ENCODE measurements around the gene INPP4B. TPM values are rescaled to one million over a fixed set of nuclear protein-coding genes. Genes with fewer than 3 reads are reported as not detected.
"Not testable (repeated sequence)": the region's sequence is repeated elsewhere in the genome, so short reads cannot be mapped to it uniquely, and the experiment has no call there.

The INPP4B gene
- total RNA-seq, 1 experiment from 2014 or later = 114 TPM

GRCh38 chr4:142813388-142813787 lies 32.7 kb downstream of the INPP4B start:
- Mint-ChIP-seq H3K4me3 (ENCODE audit: low read depth, unreplicated experiment) (no peak overlapping the region), H3K4me1 (ENCODE audit: low read depth, unreplicated experiment) (peaks cover 15% of the 10 kb centered on the region), H3K27me3 (ENCODE audit: unreplicated experiment) (no peaks in the 10 kb centered on the region), H3K9me3 (ENCODE audit: low read depth, unreplicated experiment) (no peaks in the 10 kb centered on the region), H3K27ac (ENCODE audit: unreplicated experiment) (no peak overlapping the region), H3K36me3 (ENCODE audit: insufficient read depth, unreplicated experiment) (no peaks in the 10 kb centered on the region)
- intact Hi-C loops (cut with micrococcal nuclease; ENCODE audit: unreplicated experiment) = no loop called here
- CTCF ChIA-PET = no interaction called here
- DNase-seq = no peak
- no TSS peak for BruUV-seq (replicated peaks)
- TF ChIP-seq, protein P1, sequence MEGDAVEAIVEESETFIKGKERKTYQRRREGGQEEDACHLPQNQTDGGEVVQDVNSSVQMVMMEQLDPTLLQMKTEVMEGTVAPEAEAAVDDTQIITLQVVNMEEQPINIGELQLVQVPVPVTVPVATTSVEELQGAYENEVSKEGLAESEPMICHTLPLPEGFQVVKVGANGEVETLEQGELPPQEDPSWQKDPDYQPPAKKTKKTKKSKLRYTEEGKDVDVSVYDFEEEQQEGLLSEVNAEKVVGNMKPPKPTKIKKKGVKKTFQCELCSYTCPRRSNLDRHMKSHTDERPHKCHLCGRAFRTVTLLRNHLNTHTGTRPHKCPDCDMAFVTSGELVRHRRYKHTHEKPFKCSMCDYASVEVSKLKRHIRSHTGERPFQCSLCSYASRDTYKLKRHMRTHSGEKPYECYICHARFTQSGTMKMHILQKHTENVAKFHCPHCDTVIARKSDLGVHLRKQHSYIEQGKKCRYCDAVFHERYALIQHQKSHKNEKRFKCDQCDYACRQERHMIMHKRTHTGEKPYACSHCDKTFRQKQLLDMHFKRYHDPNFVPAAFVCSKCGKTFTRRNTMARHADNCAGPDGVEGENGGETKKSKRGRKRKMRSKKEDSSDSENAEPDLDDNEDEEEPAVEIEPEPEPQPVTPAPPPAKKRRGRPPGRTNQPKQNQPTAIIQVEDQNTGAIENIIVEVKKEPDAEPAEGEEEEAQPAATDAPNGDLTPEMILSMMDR (IDR thresholded peaks at IDR 0.05; ENCODE audit: unreplicated experiment) = no peak

- DNase-seq = no peak
- H3K4me1 Mint-ChIP-seq (ENCODE audit: low read depth, unreplicated experiment) = peaks cover 2% of the 10 kb centered on the region
- no TSS peak for BruUV-seq (replicated peaks)
- no peak overlapping the region for H3K27ac Mint-ChIP-seq (ENCODE audit: unreplicated experiment)
- no peaks in the 10 kb centered on the region for H3K36me3 Mint-ChIP-seq (ENCODE audit: insufficient read depth, unreplicated experiment)
- H3K27me3 Mint-ChIP-seq (ENCODE audit: unreplicated experiment) = no peaks in the 10 kb centered on the region
- intact Hi-C loops (cut with micrococcal nuclease; ENCODE audit: unreplicated experiment) = no loop called here
- H3K4me3 Mint-ChIP-seq (ENCODE audit: low read depth, unreplicated experiment) = no peak overlapping the region
- TF ChIP-seq, protein P1 (IDR thresholded peaks at IDR 0.05; ENCODE audit: unreplicated experiment) = no peak
- CTCF ChIA-PET = interaction anchor here (0.5 to 0.9 kb wide), 2 partner anchors 11 to 53 kb away, joined by 3 read pairs; no protein-coding TSS in a partner anchor
- H3K9me3 Mint-ChIP-seq (ENCODE audit: low read depth, unreplicated experiment) = no peaks in the 10 kb centered on the region
These were observed 34.0 kb downstream of the INPP4B start for GRCh38 chr4:142812091-142812490.

- intact Hi-C loops (cut with micrococcal nuclease; ENCODE audit: unreplicated experiment) = no loop called here
- H3K36me3 Mint-ChIP-seq (ENCODE audit: insufficient read depth, unreplicated experiment) = no peaks in the 10 kb centered on the region
- H3K27me3 Mint-ChIP-seq (ENCODE audit: unreplicated experiment) = no peaks in the 10 kb centered on the region
- H3K4me3 Mint-ChIP-seq (ENCODE audit: low read depth, unreplicated experiment) = no peak overlapping the region
- H3K4me1 Mint-ChIP-seq (ENCODE audit: low read depth, unreplicated experiment) = no peaks in the 10 kb centered on the region
- CTCF ChIA-PET = interaction anchor here (0.9 kb wide), 1 partner anchor 12 kb away, joined by 3 read pairs; no protein-coding TSS in a partner anchor
- H3K27ac Mint-ChIP-seq (ENCODE audit: unreplicated experiment) = no peak overlapping the region
- TF ChIP-seq, protein P1 (IDR thresholded peaks at IDR 0.05; ENCODE audit: unreplicated experiment) = no peak
- H3K9me3 Mint-ChIP-seq (ENCODE audit: low read depth, unreplicated experiment) = no peaks in the 10 kb centered on the region
- BruUV-seq (replicated peaks) = no TSS peak
- no peak for DNase-seq
These were observed 35.1 kb downstream of the INPP4B start for GRCh38 chr4:142811034-142811433.

- no peak overlapping the region for H3K4me3 Mint-ChIP-seq (ENCODE audit: low read depth, unreplicated experiment)
- no TSS peak for BruUV-seq (replicated peaks)
- H3K36me3 Mint-ChIP-seq (ENCODE audit: insufficient read depth, unreplicated experiment) = no peaks in the 10 kb centered on the region
- no peak for DNase-seq
- no peaks in the 10 kb centered on the region for H3K27me3 Mint-ChIP-seq (ENCODE audit: unreplicated experiment)
- TF ChIP-seq, protein P1 (IDR thresholded peaks at IDR 0.05; ENCODE audit: unreplicated experiment) = no peak
- H3K9me3 Mint-ChIP-seq (ENCODE audit: low read depth, unreplicated experiment) = no peaks in the 10 kb centered on the region
- no peaks in the 10 kb centered on the region for H3K4me1 Mint-ChIP-seq (ENCODE audit: low read depth, unreplicated experiment)
- CTCF ChIA-PET = no interaction called here
- H3K27ac Mint-ChIP-seq (ENCODE audit: unreplicated experiment) = no peak overlapping the region
- intact Hi-C loops (cut with micrococcal nuclease; ENCODE audit: unreplicated experiment) = no loop called here
These were observed 36.5 kb downstream of the INPP4B start for GRCh38 chr4:142809559-142809958.

- BruUV-seq (replicated peaks); H3K9me3 Mint-ChIP-seq (ENCODE audit: low read depth, unreplicated experiment); H3K4me3 Mint-ChIP-seq (ENCODE audit: low read depth, unreplicated experiment); DNase-seq; H3K4me1 Mint-ChIP-seq (ENCODE audit: low read depth, unreplicated experiment); CTCF ChIA-PET; H3K27me3 Mint-ChIP-seq (ENCODE audit: unreplicated experiment); intact Hi-C loops (cut with micrococcal nuclease; ENCODE audit: unreplicated experiment); H3K36me3 Mint-ChIP-seq (ENCODE audit: insufficient read depth, unreplicated experiment); H3K27ac Mint-ChIP-seq (ENCODE audit: unreplicated experiment): not testable (repeated sequence)
These were observed 42.2 kb downstream of the INPP4B start for GRCh38 chr4:142803879-142804278.
